Smooth muscle cell (in vitro differentiated cells): ENCODE data around the gene HIVEP3. TPM values are rescaled to one million over a fixed set of nuclear protein-coding genes. Genes with fewer than 3 reads are reported as not detected.

Experiments used
- DNase-seq: peaks from one replicate; lab custom pipeline; 2025; ENCODE audit not compliant: unreplicated experiment; lab: John Stamatoyannopoulos, UW
- H2AFZ ChIP-seq: fragments of 200-600 bp; sonication (generic); 2 replicates; pipeline ENCODE4 v1.6.0; 2016; ENCODE audit warnings: antibody characterized with exemption, low read depth, mild to moderate bottlenecking
- H3F3A ChIP-seq: fragments of 200-600 bp; sonication (generic); 2 replicates; pipeline ENCODE4 v1.6.0; 2017; ENCODE audit warnings: antibody characterized with exemption, low read depth
- H3K27ac ChIP-seq: fragments of 200-600 bp; sonication (generic); 2 replicates; pipeline ENCODE4 v1.5.1; 2016; ENCODE audit warnings: low read depth, mild to moderate bottlenecking
- H3K27me3 ChIP-seq: fragments of 200-600 bp; sonication (generic); 2 replicates; pipeline ENCODE4 v1.6.1; 2016; ENCODE audit warnings: low read depth, mild to moderate bottlenecking
- H3K36me3 ChIP-seq: fragments of 200-600 bp; sonication (generic); 2 replicates; pipeline ENCODE4 v1.5.1; 2016; ENCODE audit warnings: low read depth
- H3K4me1 ChIP-seq: fragments of 200-600 bp; sonication (generic); 2 replicates; pipeline ENCODE4 v1.5.1; 2016; ENCODE audit warnings: low read depth
- H3K4me2 ChIP-seq: fragments of 200-600 bp; sonication (generic); 2 replicates; pipeline ENCODE4 v1.6.0; 2016; ENCODE audit warnings: mild to moderate bottlenecking
- H3K4me3 ChIP-seq: fragments of 200-600 bp; sonication (generic); 2 replicates; pipeline ENCODE4 v1.5.1; 2016; ENCODE audit warnings: mild to moderate bottlenecking
- H3K79me2 ChIP-seq: fragments of 200-600 bp; sonication (generic); 2 replicates; pipeline ENCODE4 v1.6.0; 2016; ENCODE audit warnings: low read depth, mild to moderate bottlenecking
- H3K9ac ChIP-seq: fragments of 200-600 bp; sonication (generic); 2 replicates; pipeline ENCODE4 v1.6.0; 2016; ENCODE audit warnings: low read depth
- H3K9me3 ChIP-seq: fragments of 200-600 bp; sonication (generic); replicated peaks from 2 replicates; pipeline ENCODE4 v1.5.1; 2016; ENCODE audit warnings: low read depth
- H4K20me1 ChIP-seq: fragments of 200-600 bp; sonication (generic); 2 replicates; pipeline ENCODE4 v1.6.0; 2016; ENCODE audit warnings: low read depth
- WGBS: methylation state at CpG from one replicate; pipeline ENCODE4 v1.1.7; 2016; ENCODE audit warnings: low lambda C conversion rate; 5-methylcytosine and 5-hydroxymethylcytosine counted together
- polyA plus RNA-seq: library from polyadenylated mRNA; unstranded; fragments of >200 nt; fragmentation: Nextera tagmentation; extraction: Ambion mirVana; gene quantifications from 2 replicates; pipeline ENCODE4 v1.2.1, GENCODE V29; 2016
- total RNA-seq: library from RNA; depleted of rRNA; stranded (reverse); fragments of >200 nt; gene quantifications from 2 replicates; pipeline ENCODE4 v1.2.3, GENCODE V29; 2014
- TF ChIP-seq, protein P1 (sequence below): fragments of 200-600 bp; sonication (generic); IDR thresholded peaks from 2 replicates; pipeline ENCODE4 v1.5.1; 2017; ENCODE audit warnings: borderline replicate concordance, mild to moderate bottlenecking, antibody characterized with exemption; ENCODE audit not compliant: insufficient read depth, poor library complexity, severe bottlenecking

Gene HIVEP3
- total and polyA plus RNA-seq, 2 experiments from 2014 or later, result 2.1 to 6.4 TPM

DNA sequence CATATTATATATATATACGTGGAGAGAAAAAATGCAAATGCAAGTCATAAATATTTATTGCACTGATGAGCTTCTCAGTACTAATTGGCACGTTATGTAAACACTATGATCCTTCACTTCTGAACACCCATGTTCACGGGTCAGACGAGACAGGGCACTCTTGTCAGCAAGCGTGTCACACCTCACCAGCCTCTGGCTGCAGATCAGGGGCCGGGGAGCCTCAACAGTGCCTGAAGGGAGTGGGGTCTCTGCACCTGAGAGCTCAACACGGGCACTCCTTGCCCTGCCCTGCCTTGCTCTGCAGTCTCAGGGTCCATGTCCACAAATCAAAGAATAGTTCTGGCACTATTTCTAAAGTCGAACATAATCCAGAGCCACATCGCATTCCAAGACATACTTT is 409 bp upstream of the HIVEP3 start:
- Histone ChIP-seq H4K20me1 (no peaks in the 10 kb centered on the region), H3K27ac (no peak overlapping the region), H3K27me3 (no peaks in the 10 kb centered on the region), H3K9ac (no peak overlapping the region), H2AFZ (no peak overlapping the region), H3K9me3 (no peaks in the 10 kb centered on the region), H3K4me1 (peaks cover 25% of the 10 kb centered on the region), H3F3A (peaks cover 7% of the 10 kb centered on the region), H3K36me3 (no peaks in the 10 kb centered on the region), H3K4me3 (peak overlapping the region; percentile 27), H3K79me2 (no peaks in the 10 kb centered on the region), H3K4me2 (peak overlapping the region; percentile 98)
- TF ChIP-seq, protein P1, sequence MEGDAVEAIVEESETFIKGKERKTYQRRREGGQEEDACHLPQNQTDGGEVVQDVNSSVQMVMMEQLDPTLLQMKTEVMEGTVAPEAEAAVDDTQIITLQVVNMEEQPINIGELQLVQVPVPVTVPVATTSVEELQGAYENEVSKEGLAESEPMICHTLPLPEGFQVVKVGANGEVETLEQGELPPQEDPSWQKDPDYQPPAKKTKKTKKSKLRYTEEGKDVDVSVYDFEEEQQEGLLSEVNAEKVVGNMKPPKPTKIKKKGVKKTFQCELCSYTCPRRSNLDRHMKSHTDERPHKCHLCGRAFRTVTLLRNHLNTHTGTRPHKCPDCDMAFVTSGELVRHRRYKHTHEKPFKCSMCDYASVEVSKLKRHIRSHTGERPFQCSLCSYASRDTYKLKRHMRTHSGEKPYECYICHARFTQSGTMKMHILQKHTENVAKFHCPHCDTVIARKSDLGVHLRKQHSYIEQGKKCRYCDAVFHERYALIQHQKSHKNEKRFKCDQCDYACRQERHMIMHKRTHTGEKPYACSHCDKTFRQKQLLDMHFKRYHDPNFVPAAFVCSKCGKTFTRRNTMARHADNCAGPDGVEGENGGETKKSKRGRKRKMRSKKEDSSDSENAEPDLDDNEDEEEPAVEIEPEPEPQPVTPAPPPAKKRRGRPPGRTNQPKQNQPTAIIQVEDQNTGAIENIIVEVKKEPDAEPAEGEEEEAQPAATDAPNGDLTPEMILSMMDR, result no peak
- 63% methylated on average over 9 of the region's 9 CpGs for WGBS
- no peak for DNase-seq

DNA sequence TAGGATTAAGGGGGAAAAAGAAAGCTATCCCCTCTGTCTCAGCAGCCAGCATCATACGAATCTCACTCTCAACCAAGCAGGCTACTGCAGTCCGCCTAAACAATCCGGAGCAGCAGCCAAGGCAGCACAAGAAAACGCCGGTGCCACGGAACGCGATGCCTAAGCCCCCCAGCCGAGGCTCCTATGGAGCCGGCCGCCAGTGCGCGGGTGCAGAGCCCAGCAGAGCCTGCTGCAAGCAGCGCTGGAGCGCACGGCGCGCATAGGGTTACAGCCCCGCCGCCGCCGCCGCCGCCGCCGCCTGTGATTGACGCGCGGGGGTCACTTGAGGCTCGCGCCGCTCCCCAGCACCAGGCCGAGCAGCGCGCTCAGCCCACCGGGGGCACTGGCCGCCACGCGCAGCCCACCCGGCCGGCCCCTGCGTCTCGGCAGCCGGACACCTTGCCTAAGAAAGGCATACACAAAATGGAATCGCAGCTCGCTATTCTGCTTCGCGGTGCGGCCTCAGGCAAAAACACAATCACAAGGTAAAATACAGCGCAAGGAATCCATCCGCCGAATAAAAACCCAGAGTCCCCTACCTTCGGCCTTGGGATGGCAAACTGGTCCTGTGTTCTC is 780 bp downstream of the HIVEP3 start:
- TF ChIP-seq, protein P1, result no peak
- Histone ChIP-seq H3K27me3 (no peaks in the 10 kb centered on the region), H3K4me2 (peak overlapping the region; percentile 98), H3F3A (peaks cover 7% of the 10 kb centered on the region), H3K4me3 (peak overlapping the region; percentile 83), H4K20me1 (no peaks in the 10 kb centered on the region), H3K4me1 (peaks cover 25% of the 10 kb centered on the region), H3K36me3 (no peaks in the 10 kb centered on the region), H2AFZ (peak overlapping the region; percentile 73), H3K27ac (no peak overlapping the region), H3K9me3 (no peaks in the 10 kb centered on the region), H3K9ac (peak overlapping the region; percentile 13), H3K79me2 (no peaks in the 10 kb centered on the region)
- 1% methylated on average over 42 of the region's 53 CpGs for WGBS
- no peak for DNase-seq

DNA sequence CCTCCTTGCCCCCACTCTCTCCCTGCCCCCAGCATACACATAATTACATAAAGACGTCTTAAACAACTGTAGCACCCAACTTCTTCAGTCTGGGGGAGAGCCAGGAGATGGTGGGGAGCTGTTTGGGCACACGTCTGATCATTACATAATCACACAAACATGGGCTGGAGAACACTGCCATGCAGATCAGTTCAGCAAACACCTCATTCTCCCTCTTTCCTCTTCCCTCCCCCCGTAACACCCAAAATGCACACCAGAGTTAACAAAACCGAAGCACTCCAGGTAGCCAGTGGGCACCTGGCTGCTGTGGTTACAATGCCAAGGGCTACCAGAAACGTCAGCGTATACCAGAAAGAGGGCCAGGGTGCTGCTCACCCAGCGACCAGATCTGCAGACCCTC is 1.6 kb downstream of the HIVEP3 start:
- H3K4me1 ChIP-seq, result peaks cover 25% of the 10 kb centered on the region

More for the DNA sequence above, 1.6 kb downstream of the HIVEP3 start:
- H3K4me2 ChIP-seq, result peak overlapping the region; percentile 98
- H2AFZ ChIP-seq, result peak overlapping the region; percentile 73
- H3K9me3 ChIP-seq, result no peaks in the 10 kb centered on the region
- TF ChIP-seq, protein P1, result no peak
- H3K27ac ChIP-seq, result no peak overlapping the region
- DNase-seq, result no peak
- H3K27me3 ChIP-seq, result no peaks in the 10 kb centered on the region
- peaks cover 7% of the 10 kb centered on the region for H3F3A ChIP-seq
- no peaks in the 10 kb centered on the region for H3K36me3 ChIP-seq
- WGBS, result 92% methylated on average over 7 of the region's 7 CpGs
- no peak overlapping the region for H3K4me3 ChIP-seq
- H4K20me1 ChIP-seq, result no peaks in the 10 kb centered on the region
- no peaks in the 10 kb centered on the region for H3K79me2 ChIP-seq
- H3K9ac ChIP-seq, result no peak overlapping the region
